GM12874 (cell line): Measurements from ENCODE around the gene RRP1.

Experiments used
- TF ChIP-seq, protein P1 (sequence below): IDR thresholded peaks from 2 replicates; pipeline ENCODE4 v1.5.1; 2011; ENCODE audit warnings: low read depth, mild to moderate bottlenecking, control low read depth, low read length, moderate library complexity; ENCODE audit not compliant: insufficient read depth

The RRP1 gene

DNA sequence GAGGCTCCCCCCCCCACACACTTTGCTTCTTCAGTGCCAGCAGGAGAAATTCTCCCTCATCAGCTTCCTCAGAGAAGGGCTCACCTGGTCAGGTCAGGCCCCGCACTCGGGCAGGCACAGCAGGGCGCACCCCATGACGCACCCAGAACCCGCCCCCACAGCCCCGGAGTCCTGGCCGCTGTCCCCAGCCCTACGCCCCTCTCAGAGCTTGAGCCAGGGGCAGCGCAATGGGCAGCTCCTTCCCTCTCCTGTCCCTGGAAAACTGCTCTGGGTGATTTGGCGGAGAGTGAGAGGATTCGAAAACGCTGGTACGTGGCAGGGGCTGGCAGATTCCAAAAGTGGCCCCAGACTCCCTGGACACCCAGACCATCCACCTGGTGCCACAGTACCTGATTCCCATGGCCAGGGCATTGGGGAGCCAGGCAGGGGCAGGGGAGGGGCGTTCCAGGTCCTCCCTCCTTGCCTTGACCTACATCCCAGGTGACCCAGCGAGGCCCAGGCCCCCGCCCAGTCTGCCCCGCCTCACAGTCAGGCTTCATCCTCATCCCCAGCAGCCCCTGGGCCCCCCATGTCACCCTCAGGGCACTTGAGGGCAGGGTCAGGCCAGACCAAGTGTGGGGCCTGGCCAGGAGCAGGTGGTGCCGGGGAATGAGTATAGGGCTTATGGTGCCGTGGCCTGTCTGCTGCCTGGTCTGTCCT is 23.7 kb downstream of the RRP1 start:
- TF ChIP-seq, protein P1, sequence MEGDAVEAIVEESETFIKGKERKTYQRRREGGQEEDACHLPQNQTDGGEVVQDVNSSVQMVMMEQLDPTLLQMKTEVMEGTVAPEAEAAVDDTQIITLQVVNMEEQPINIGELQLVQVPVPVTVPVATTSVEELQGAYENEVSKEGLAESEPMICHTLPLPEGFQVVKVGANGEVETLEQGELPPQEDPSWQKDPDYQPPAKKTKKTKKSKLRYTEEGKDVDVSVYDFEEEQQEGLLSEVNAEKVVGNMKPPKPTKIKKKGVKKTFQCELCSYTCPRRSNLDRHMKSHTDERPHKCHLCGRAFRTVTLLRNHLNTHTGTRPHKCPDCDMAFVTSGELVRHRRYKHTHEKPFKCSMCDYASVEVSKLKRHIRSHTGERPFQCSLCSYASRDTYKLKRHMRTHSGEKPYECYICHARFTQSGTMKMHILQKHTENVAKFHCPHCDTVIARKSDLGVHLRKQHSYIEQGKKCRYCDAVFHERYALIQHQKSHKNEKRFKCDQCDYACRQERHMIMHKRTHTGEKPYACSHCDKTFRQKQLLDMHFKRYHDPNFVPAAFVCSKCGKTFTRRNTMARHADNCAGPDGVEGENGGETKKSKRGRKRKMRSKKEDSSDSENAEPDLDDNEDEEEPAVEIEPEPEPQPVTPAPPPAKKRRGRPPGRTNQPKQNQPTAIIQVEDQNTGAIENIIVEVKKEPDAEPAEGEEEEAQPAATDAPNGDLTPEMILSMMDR: no peak

DNA sequence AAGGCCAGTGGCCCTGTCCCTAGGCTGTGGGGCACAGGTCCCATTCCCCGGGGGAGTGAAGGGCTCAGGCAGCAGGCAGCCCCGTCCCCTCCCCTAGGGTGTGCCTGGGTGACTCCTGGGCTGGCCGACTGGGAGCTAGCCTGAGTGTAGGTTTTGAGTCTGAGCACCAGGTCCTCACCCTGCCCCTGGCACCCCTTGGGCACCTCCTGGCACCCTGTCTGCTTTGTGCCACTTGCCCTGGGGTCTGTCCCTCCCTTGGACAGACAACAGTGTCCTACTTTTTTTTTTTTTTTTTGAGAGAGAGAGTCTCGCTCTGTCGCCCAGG is 24.2 kb downstream of the RRP1 start:
- TF ChIP-seq, protein P1: no peak

DNA sequence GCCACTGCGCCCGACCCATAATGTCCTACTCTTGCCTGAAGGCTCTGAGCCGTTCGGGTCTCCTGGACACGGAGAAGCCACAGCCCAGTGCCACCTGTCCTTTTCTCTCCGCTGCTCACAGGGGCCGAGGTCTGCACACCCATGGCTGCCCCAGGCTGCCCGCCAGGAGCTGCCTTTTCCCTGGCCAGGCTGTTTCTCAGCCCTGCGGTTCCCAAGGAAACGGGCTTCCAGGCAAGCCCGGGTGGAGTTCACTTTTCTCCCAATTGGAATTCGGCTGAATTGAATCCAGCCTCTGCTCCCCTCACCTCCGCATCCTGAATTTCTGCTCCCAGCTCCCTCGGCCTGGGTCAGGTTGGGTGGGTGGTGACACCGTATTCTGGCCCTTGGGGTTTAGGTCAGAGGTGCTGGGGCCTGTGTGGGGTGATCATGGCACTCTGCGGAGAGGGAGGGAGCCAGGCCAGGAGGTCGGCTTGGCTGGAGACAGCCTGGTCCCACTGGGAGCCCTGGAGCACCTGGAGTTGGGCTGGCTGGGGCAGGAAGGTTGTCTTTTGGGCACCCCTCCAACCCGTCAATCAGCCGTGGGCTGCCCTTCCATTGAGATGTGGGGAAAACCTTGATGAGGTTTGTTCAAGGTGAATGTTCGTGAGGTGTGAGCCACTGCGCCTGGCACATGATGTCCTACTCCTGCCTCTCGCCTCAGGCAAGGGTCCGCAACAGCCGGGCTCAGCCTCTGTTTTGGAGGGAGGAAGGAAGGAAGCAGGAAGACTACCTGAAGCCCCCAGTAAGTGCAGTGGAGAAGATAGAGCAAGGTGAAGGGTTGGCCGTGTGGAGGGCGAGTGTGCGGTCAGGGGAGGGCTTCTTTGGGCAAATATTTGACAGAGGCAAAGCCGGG is 25.1 kb downstream of the RRP1 start:
- TF ChIP-seq, protein P1: no peak

DNA sequence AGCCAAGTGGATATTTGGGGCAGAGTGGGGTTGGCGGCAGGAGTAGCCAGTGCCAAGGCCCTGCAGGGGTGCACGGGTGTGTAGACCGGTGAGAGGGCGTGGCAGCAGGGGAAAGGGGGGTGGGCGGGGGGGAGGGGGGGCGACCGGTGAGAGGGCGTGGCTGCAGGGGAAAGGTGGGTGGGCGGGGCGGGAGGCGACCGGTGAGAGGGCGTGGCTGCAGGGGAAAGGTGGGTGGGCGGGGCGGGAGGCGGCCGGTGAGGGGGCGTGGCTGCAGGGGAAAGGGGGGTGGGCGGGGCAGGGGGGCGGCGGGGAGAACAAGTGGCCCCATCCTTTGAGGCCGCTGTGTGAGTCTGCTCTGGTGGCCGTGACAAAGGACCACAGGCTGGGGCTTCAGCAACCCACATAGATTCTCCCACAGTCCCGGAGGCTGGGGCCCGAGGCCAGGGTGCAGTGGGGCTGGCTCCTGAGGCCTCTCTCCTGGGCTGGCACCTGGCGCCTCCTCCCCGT is 25.8 kb downstream of the RRP1 start:
- TF ChIP-seq, protein P1: no peak

DNA sequence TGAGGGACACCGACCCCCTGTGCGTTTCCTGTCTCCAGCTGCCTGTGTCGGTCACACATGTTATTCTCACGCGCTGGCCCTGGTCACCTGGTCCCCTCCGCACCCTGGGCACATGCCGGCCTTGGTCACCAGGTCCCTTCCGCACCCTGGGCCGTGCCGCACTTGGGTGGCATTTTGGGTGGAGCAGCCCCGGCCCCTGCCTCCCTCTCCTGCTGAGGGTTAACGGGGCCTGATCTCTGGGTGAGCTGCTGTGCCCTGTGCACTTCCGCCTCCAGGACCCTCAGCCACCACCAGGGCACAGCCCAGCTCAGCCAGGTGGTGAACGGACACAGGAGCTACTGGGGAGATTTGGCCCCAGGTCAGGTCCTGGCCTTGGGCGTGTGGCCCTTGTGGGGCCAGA is 26.6 kb downstream of the RRP1 start:
- TF ChIP-seq, protein P1: no peak

DNA sequence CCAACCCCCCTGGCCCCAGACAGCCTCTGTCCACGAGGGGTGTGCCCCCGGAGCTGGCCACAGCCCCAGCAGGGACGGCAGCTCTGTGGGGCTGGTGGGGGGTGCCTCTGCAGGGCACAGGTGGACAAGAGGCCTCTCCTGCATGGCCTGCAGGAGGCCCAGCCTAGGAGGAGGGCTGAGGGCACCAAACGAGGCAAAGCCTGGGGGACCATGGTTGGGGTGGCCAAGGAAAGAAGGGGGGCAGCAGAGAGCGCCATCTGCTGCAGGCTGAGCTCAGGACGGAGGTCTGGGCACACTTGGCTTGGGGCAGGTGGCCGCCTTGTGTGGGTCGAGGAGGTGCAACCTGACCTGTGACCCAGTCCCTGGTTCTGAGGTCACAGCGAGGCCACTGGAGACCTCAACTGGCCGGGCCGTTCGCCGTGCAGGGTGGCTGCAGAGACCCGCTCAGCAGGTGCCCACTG is 27.3 kb downstream of the RRP1 start:
- TF ChIP-seq, protein P1: peak; percentile 20; the same call in 1 of the 2 replicates
